Epithelial cell of esophagus (primary cell): Measurements from ENCODE around the gene KCNQ1OT1.

Source experiments
- DNase-seq: peaks from one replicate; pipeline ENCODE4 v3.0.0; 2010; ENCODE audit warnings: low read depth
- H3K4me3 ChIP-seq: 2 replicates; pipeline ENCODE4 v1.5.1; 2011; ENCODE audit warnings: mild to moderate bottlenecking, low read length, control low read depth
- TF ChIP-seq, protein P1 (sequence below): IDR thresholded peaks from 2 replicates; pipeline ENCODE4 v1.5.1; 2011; ENCODE audit warnings: low read depth, mild to moderate bottlenecking, low read length, control low read depth, inconsistent platforms; ENCODE audit not compliant: insufficient read depth; ENCODE audit errors: missing control alignments

The KCNQ1OT1 gene

GRCh38 chr11:2563213-2564007 lies 136.4 kb downstream of the KCNQ1OT1 start:
- DNase-seq = no peak
- TF ChIP-seq, protein P1, sequence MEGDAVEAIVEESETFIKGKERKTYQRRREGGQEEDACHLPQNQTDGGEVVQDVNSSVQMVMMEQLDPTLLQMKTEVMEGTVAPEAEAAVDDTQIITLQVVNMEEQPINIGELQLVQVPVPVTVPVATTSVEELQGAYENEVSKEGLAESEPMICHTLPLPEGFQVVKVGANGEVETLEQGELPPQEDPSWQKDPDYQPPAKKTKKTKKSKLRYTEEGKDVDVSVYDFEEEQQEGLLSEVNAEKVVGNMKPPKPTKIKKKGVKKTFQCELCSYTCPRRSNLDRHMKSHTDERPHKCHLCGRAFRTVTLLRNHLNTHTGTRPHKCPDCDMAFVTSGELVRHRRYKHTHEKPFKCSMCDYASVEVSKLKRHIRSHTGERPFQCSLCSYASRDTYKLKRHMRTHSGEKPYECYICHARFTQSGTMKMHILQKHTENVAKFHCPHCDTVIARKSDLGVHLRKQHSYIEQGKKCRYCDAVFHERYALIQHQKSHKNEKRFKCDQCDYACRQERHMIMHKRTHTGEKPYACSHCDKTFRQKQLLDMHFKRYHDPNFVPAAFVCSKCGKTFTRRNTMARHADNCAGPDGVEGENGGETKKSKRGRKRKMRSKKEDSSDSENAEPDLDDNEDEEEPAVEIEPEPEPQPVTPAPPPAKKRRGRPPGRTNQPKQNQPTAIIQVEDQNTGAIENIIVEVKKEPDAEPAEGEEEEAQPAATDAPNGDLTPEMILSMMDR = no peak
- H3K4me3 ChIP-seq = no peak overlapping the region

- TF ChIP-seq, protein P1 = no peak
- H3K4me3 ChIP-seq = no peak overlapping the region
- no peak for DNase-seq
Measured at GRCh38 chr11:2562890-2563212, 136.9 kb downstream of the KCNQ1OT1 start.

DNA sequence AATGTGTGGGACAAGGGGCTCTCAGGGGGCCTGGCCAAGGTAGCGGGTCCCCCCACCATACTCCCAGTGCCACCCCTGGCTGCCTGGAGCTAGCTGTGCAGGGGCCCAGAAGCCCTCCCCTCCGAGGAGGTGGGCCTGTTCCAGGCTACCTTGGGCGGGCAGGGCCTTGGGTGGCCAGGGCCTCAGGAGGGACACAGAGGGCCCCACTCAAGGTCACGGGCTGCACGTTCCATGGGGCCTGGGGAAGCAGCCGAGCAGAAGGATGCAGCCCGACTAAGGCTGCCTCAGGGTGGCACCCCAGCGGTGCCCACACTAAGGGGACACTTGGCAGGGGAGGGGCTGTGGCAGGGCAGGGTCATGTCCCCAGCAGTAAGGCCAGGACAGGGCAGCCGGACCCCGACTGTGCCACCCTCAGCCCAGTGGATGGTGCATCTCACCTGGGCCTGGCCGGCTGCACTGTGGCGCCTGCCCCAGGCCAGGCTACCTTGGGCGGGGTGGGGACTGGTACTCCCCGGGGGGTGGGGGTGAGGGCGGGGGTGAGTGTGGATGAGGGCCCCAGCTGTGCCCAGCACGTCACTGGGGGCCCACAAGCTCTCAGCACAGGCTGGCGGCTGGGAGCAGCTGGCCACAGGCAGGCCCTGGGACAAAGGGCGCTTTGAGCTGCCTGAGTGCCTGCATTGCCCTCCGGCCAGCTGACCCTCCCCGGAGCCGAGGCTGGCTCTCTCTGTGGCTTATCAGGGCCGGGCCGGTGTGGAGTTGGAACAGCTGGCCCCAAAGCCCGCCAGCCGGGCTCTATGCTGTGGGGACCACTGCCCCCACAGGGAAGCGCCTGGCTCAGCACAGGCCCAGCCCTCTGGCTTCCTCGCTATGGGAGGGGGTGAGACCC lies 137.9 kb downstream of the KCNQ1OT1 start:
- H3K4me3 ChIP-seq = no peak overlapping the region
- TF ChIP-seq, protein P1 = no peak
- no peak for DNase-seq

- TF ChIP-seq, protein P1 = no peak
- no peak overlapping the region for H3K4me3 ChIP-seq
- DNase-seq = no peak
Measured at GRCh38 chr11:2559527-2560311, 140.1 kb downstream of the KCNQ1OT1 start.

- no peak overlapping the region for H3K4me3 ChIP-seq
- DNase-seq = no peak
- TF ChIP-seq, protein P1 = no peak
Measured at GRCh38 chr11:2558861-2559526, 140.8 kb downstream of the KCNQ1OT1 start.

GRCh38 chr11:2558397-2558796 lies 141.4 kb downstream of the KCNQ1OT1 start:
- no peak for DNase-seq
- TF ChIP-seq, protein P1 = no peak
- no peak overlapping the region for H3K4me3 ChIP-seq
